SK-N-SH treated with all-trans-retinoic acid at 6 μM for 48 hours (cell line): ENCODE data around the gene IMMP2L.

Source experiments
- ATAC-seq: fragments of 200-7000 bp; cut with Tn5 transposase; 3 replicates; pipeline ENCODE4 v1.9.1; 2020; ENCODE audit warnings: mild to moderate bottlenecking, moderate library complexity
- ARNTL ChIP-seq: fragments of 450-650 bp; formaldehyde crosslinking; IDR thresholded peaks from 2 replicates; pipeline ENCODE4 v1.5.0; 2020; ENCODE audit warnings: low read depth, mild to moderate bottlenecking, moderate library complexity, borderline replicate concordance
- BACH2 ChIP-seq: fragments of 250-450 bp; sonication (Bioruptor Pico); IDR thresholded peaks from 2 replicates; pipeline ENCODE4 v1.9.0; 2021; ENCODE audit warnings: mild to moderate bottlenecking, borderline replicate concordance
- CREB5 ChIP-seq: fragments of 250-450 bp; sonication (Bioruptor Pico); IDR thresholded peaks from 2 replicates; pipeline ENCODE4 v1.5.1; 2020; ENCODE audit warnings: low read depth, mild to moderate bottlenecking, moderate library complexity
- CSDC2 ChIP-seq: fragments of 250-450 bp; sonication (Bioruptor Pico); IDR thresholded peaks from 2 replicates; pipeline ENCODE4 v1.5.0; 2020; ENCODE audit warnings: mild to moderate bottlenecking, moderate library complexity
- CSRNP3 ChIP-seq: fragments of 250-450 bp; sonication (Bioruptor Pico); IDR thresholded peaks from 2 replicates; pipeline ENCODE4 v1.5.1; 2021; ENCODE audit warnings: mild to moderate bottlenecking, moderate library complexity
- ESRRG ChIP-seq: fragments of 250-450 bp; sonication (Bioruptor Pico); IDR thresholded peaks from 2 replicates; pipeline ENCODE4 v1.6.1; 2021; ENCODE audit warnings: mild to moderate bottlenecking
- ISL1 ChIP-seq: fragments of 250-450 bp; sonication (Bioruptor Pico); IDR thresholded peaks from 2 replicates; pipeline ENCODE4 v2.1.2; 2022; ENCODE audit warnings: mild to moderate bottlenecking, moderate library complexity
- OSR1 ChIP-seq: fragments of 250-450 bp; sonication (Bioruptor Pico); IDR thresholded peaks from 2 replicates; pipeline ENCODE4 v1.8.0; 2022; ENCODE audit warnings: moderate library complexity, mild to moderate bottlenecking, inconsistent platforms
- POU6F1 ChIP-seq: fragments of 250-450 bp; sonication (Bioruptor Pico); IDR thresholded peaks from 2 replicates; pipeline ENCODE4 v1.8.0; 2021; ENCODE audit warnings: low read depth, mild to moderate bottlenecking, moderate library complexity, borderline replicate concordance
- PPARA ChIP-seq: fragments of 250-450 bp; sonication (Bioruptor Pico); IDR thresholded peaks from 2 replicates; pipeline ENCODE4 v1.5.0; 2020; ENCODE audit warnings: mild to moderate bottlenecking, borderline replicate concordance
- SNAI2 ChIP-seq: fragments of 250-450 bp; sonication (Bioruptor Pico); IDR thresholded peaks from 2 replicates; pipeline ENCODE4 v1.5.0; 2020; ENCODE audit warnings: mild to moderate bottlenecking, moderate library complexity
- TCF4 ChIP-seq: fragments of 250-450 bp; sonication (Bioruptor Pico); IDR thresholded peaks from 2 replicates; pipeline ENCODE4 v1.8.0; 2021; ENCODE audit warnings: mild to moderate bottlenecking, moderate library complexity, borderline replicate concordance
- TOX ChIP-seq: fragments of 250-450 bp; sonication (Bioruptor Pico); IDR thresholded peaks from 2 replicates; pipeline ENCODE4 v1.8.0; 2021; ENCODE audit warnings: mild to moderate bottlenecking, moderate library complexity, borderline replicate concordance
- TSHZ2 ChIP-seq: fragments of 250-450 bp; sonication (Bioruptor Pico); IDR thresholded peaks from 2 replicates; pipeline ENCODE4 v1.5.0; 2020; ENCODE audit warnings: mild to moderate bottlenecking, moderate library complexity
- ZC3H10 ChIP-seq: fragments of 250-450 bp; sonication (Bioruptor Pico); IDR thresholded peaks from 2 replicates; pipeline ENCODE4 v1.5.1; 2021; ENCODE audit warnings: mild to moderate bottlenecking, moderate library complexity
- ZFP30 ChIP-seq: fragments of 450-650 bp; formaldehyde crosslinking; IDR thresholded peaks from 2 replicates; pipeline ENCODE4 v1.5.0; 2022; ENCODE audit warnings: mild to moderate bottlenecking, moderate library complexity
- ZNF565 ChIP-seq: fragments of 450-650 bp; formaldehyde crosslinking; conservative IDR thresholded peaks from 2 replicates; pipeline ENCODE4 v1.5.0; 2020; ENCODE audit warnings: low read depth, mild to moderate bottlenecking, moderate library complexity
- ZNF70 ChIP-seq: fragments of 450-650 bp; formaldehyde crosslinking; IDR thresholded peaks from 2 replicates; pipeline ENCODE4 v1.5.0; 2020; ENCODE audit warnings: mild to moderate bottlenecking, moderate library complexity
- ZNF8 ChIP-seq: fragments of 450-650 bp; formaldehyde crosslinking; IDR thresholded peaks from 2 replicates; pipeline ENCODE4 v1.5.0; 2020; ENCODE audit warnings: mild to moderate bottlenecking, moderate library complexity

IMMP2L gene

GRCh38 chr7:111053035-111053434 lies 509.3 kb downstream of the IMMP2L start:
- ATAC-seq = no peak
- TF ChIP-seq TSHZ2 (CRISPR knock-in tag) (no peak), OSR1 (CRISPR knock-in tag) (no peak), TCF4 (no peak), BACH2 (CRISPR knock-in tag) (no peak), ZNF565 (CRISPR knock-in tag) (no peak), SNAI2 (CRISPR knock-in tag) (no peak), CSRNP3 (CRISPR knock-in tag) (no peak)

- TF ChIP-seq ZC3H10 (CRISPR knock-in tag) (no peak), TCF4 (no peak), CSRNP3 (CRISPR knock-in tag) (no peak), ESRRG (CRISPR knock-in tag) (no peak), ARNTL (no peak), ZNF8 (CRISPR knock-in tag) (no peak), PPARA (no peak), ISL1 (no peak), ZFP30 (no peak), ZNF70 (CRISPR knock-in tag) (no peak), CREB5 (CRISPR knock-in tag) (no peak), BACH2 (CRISPR knock-in tag) (no peak), ZNF565 (CRISPR knock-in tag) (no peak)
- TF ChIP-seq, all 23 proteins: peak for 0
- ATAC-seq = no peak
Observed at GRCh38 chr7:111051832-111052231, 510.5 kb downstream of the IMMP2L start.

- no peak for ATAC-seq
- TF ChIP-seq ZNF8 (CRISPR knock-in tag) = no peak
- TF ChIP-seq ZFP30 = no peak
- no peak for TF ChIP-seq SNAI2 (CRISPR knock-in tag)
- TF ChIP-seq ZNF70 (CRISPR knock-in tag) = no peak
- TF ChIP-seq TCF4 = no peak
- no peak for TF ChIP-seq ISL1
- no peak for TF ChIP-seq OSR1 (CRISPR knock-in tag)
Observed at GRCh38 chr7:111050875-111051416, 511.3 kb downstream of the IMMP2L start.

- no peak for ATAC-seq
- no peak for TF ChIP-seq ZFP30
- TF ChIP-seq TOX (CRISPR knock-in tag) = no peak
- TF ChIP-seq CREB5 (CRISPR knock-in tag) = no peak
- no peak for TF ChIP-seq POU6F1 (CRISPR knock-in tag)
- TF ChIP-seq CSDC2 (CRISPR knock-in tag) = no peak
Observed at GRCh38 chr7:111049971-111050680, 512.2 kb downstream of the IMMP2L start.
